SH-SY5Y (cell line): ENCODE data around the gene PI4KA.

Source experiments
- GATA2 ChIP-seq: IDR thresholded peaks from 2 replicates; pipeline ENCODE4 v1.6.1; 2011; ENCODE audit warnings: mild to moderate bottlenecking, low read depth, low read length
- GATA3 ChIP-seq: IDR thresholded peaks from 2 replicates; pipeline ENCODE4 v1.6.1; 2011; ENCODE audit warnings: low read depth, mild to moderate bottlenecking, low read length, moderate library complexity

PI4KA gene

DNA sequence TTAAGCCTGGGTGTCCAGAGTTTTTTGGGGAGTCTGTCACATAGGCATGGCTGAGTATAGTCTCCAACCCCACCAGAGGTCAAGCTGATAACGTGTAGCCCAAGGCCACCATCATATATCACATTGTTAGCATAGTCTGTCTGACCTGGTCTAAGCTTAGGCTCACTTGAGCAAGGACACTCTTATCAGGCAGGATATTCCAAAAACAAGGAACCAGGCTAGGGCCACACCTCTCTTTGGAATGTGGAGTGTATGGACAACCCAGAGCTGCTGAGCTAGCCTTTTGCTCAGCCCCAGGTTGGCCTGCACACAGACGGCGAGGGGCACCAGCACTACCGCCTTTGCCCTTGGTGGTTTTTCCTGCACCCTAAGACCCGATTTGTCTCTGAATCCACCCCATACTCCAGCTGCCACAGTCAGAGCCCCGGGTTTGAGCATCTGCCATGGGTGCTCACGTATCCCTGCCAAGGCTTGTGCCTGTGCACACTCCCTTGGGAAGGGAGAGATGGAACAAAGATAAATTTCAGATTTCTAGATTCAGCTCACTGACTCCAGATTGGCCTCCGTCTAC is 7.3 kb upstream of the PI4KA start:
- TF ChIP-seq GATA3 = no peak
- no peak for TF ChIP-seq GATA2

DNA sequence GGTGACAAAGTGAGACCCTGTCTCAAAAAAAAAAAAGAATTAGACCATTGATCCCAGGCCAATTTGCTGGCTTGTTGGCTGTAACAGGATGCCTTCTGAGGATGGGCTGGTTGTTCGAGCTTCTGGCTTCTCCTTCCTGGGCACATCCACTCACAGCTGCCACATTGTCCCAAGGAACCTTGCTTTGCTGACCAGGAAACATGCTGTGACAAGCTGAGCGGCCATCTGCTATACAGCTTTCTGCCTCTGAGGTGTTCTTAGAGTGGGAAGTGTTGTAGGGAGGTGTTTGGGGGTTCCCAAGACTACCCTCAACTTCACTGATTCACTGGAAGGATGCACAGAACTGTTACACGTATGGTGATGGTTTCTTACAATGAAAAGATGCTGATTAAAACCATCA is 6.7 kb upstream of the PI4KA start:
- no peak for TF ChIP-seq GATA3
- TF ChIP-seq GATA2 = no peak

DNA sequence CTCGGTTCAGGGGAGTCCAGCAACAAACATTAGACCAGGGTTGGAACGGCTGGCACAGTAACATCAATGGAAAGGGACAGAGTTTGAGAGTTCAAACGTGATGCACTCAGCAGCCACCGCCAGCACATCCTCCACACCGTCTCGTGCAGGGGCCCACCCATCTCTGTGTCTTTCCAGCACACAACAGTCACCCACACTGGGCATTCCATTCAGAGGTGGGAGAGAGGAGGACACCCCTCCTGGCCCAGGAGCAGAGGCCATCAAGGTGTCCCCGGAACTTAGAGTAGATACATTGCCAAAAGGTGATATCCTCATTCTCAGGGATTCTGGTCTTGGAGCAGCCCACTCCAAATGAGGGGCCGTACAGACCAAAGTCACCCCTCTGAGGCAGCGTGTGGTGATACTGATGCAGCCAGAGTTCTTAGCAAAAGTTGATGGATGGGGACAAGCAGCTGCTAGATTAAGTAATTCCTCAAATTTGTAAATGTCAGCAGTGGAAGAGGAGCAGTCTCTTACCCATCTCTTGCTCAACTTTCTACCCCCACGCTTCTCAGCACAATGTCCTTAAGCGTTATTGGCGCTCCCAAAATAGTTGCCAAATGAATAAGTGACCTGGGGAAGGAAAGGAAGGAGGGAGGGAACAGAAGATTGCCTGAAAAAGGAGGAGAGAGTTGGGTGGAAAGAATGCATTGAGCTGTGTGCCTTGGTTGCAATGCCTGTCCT is 5.7 kb upstream of the PI4KA start:
- no peak for TF ChIP-seq GATA3
- no peak for TF ChIP-seq GATA2

DNA sequence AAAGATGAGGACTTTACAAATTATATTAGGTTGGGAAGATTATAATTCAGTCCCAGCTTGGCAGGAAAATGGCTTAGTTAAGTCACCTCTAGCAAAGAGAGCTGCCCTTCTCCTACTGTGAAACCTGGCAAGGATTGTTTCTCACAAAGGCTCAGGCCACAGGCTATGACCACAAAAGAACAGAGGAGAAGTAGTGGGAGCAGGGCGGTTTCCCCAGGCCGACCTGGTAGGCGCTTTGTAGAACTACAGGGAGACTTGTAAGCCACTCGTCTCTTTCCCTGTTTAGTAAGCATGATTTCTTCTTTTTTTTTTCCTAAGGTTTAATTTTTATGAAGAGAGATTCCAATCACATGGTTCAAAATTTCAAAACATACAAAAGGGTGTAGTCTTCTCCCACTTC is 4.8 kb upstream of the PI4KA start:
- TF ChIP-seq GATA3 = no peak
- TF ChIP-seq GATA2 = no peak

DNA sequence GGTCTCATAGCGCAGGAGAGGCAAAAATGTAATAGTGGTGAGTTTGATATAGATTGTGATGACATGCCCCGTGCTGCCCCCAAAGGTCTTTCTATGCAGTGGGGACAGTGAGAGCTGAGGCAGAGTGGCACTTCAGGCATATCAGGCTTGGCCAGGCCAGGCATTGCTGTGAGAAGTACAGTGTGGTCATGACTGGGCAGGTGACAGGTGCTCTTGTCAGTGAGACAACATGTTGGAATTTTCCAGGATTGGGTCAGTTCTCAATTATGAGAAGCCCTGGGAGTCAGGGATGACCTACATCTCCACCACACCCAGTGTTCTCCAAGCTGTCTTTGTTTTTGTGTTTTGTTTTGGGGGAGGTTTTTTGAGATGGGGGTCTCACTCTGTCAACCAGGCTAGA is 3.9 kb upstream of the PI4KA start:
- TF ChIP-seq GATA2 = no peak
- no peak for TF ChIP-seq GATA3

DNA sequence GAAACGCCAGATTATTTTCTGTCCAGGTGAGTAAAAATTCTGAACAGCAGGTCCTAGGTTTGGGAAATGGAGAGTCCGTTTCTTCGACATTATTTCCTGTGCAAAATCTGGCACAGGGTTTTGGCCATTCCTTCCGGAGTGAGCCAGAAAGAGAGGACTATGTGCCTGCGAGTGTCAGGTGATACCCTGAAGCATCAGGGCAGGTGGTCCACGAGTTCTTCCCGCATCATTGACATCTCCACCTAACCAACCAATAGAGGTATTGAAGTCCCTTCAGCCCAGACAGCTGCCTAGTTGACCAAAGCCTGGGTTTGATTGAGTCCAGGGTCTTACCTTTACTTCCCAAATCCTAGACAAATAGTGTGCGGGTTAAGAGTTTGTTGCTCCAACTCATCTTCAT is 1.0 kb upstream of the PI4KA start:
- TF ChIP-seq GATA2 (no peak), GATA3 (no peak)

DNA sequence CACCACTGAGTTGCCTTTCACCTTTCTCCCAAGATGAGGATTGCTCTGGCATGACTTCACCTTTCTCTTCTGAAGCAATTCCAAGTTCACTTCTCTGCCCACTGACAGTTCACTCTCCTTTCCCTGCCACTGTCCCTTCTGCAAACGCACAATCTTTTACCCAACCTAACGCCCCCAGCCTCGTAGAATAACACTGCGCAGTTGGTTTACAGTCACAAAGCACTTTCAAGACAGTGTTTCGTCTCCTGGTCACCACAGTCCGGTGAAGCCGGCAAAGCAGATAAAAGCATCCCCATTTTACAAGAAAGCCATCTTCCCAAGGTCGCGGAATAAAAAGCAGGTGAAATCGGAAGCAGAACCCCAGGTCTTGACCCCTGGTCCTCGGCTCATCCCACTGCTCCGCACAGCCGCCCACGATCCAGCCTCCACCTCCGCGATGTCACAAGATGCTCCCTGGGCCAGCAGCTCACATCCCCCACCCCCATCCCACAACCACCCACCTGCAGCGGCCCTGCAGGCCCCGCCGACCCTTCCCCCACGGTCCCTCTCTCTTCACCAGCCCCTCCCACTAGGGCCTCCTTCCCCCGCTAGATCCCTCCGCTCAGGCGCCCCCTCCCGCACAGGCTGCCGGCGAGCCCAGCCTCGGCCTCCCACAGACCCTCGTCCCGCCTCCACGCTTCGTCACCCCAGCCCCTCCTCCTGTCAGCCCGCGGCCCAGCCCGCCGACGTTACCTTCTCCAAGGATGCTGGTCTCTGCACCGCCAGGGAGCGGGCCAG is 585 bp downstream of the PI4KA start:
- no peak for TF ChIP-seq GATA2
- no peak for TF ChIP-seq GATA3

DNA sequence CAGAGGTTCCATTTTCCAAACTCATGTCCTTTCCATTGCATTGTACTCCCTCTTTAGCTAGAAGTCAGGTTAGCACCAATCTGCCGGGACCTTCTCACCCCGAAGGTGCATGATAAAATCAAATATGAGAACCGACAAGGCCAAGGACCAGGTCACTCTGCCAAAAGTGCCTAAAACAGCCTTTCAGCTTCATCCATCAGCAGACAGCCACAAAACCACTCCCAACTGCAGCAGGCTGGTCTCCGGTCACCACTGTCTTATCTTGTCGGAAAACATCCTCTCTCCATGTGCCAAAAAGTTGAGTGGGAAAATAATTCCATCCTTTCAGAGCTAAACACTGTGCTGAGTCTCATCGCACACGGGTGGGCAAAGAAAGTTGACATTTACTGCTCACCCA is 1.4 kb downstream of the PI4KA start:
- TF ChIP-seq GATA3 = no peak

DNA sequence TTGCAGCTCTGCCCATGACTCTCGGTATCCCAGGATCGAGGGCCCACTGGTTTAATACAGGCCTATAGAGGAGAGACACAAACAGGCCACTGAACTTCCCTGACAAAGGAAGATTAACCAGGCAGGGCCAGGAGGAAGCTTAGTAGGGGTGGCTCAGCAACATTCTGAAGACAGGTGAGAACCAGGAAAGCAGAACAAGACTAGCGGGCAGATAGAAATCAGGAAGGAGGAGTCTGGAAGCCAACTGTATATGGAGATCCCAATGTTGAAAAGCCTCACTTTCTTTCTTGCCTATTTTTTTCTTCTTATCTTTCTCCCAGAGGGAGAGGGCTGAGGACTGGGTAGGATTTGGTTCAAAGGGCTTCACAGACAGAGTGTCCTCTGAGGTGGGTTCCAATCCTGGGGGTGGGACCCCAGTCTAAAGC is 5.4 kb downstream of the PI4KA start:
- TF ChIP-seq GATA2 (no peak), GATA3 (no peak)

DNA sequence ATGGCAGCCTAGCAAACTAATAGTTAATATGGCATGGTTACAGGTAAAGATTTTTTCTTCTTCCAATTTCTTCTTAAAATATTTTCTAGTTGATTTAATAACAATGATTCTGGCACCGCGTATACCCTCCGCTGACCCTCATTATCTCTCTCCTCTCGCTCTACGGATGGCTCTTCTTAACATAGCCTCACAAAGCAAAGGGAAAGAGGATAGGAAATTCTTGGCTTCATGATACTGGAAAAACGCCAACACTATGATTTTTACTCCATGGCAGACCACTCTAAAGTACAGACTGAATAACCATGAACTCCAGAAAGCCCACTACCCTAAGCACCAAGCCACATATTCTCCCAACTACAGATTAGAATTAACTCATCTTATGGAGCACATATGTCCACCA is 6.1 kb downstream of the PI4KA start:
- TF ChIP-seq GATA2 = no peak
- no peak for TF ChIP-seq GATA3

DNA sequence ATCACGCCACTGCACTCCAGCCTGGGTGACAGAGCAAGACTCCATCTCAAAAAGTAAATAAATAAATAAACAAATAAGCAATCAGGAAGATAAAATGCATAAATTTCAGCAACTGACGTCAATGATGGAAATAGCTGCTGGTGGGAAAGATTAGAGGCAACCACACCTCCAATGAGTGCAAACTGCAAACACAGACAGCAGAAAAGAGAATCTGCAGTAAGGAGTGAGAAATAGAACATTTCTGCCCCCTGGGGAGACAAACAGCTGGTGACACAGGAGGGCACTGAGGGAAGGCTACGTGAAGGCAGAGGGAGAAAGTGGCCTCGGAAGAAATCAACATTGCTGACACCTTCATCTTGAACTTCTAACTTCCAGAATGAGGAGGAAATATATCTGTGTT is 6.5 kb downstream of the PI4KA start:
- TF ChIP-seq GATA3 = no peak
- no peak for TF ChIP-seq GATA2

DNA sequence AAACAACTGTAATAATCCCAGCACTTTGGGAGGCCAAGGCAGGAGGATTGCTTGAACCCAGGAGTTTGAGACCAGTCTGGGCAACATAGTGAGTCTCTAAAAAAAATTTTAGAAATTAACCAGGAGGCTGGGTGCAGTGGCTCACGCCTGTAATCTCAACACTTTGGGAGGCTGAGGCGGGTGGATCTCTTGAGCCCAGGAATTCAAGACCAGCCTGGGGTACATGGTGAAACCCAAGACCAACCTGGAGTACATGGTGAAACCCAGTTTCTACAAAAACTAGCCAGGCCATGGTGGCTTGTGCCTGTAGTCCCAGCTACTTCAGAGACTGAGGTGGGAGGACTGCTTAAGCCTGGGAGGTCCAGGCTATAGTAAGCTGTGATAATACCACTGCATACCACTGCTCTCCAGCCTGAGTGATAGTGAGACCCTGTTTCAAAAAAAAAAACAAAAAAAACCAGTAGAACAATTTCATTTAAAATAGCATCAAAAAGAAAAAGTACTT is 11.2 kb downstream of the PI4KA start:
- TF ChIP-seq GATA3 = no peak
- TF ChIP-seq GATA2 = no peak

DNA sequence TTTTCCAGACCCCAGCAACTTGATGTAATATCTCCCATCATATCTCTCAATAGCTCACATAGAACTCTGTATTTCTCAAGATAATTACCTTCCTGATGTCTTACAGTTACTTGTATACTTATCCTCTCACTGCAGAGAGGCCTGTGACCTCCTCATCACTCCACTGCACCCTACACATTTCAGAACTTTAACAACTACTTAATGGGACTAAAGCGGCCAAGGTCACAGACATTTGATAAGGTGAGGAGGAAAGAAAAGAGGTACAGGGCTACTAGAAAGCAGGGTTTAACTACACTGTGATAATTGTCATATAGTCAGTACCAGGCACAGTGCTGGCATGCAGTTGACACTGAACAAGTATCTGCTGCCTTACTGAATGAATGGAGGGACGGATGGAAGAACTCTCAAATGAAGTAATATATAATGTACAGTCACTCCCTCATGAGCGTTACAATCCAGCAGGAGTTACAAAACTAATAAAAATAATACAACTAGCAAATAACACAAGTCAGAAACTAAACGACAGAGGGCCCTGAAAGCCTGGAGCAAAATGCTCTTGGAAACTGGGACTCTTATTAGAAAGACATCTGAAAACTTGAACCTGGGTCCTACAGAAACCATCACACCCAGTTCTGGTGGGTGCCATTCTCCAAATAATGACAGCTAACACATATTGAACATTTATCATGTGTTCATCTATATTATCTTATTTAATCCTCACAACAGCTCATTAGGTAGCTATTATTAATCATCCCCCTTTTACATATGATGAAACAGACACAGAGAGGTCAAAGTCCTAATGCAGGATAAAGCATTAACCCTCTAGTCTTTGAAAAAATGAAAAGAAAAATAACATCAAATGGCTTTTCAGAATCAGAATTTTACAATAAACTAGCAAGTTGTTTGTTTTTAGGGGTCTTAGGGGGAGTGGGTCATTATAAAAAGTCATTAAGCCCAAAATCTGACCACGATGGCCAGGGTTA is 14.3 kb downstream of the PI4KA start:
- TF ChIP-seq GATA2 (no peak), GATA3 (no peak)

DNA sequence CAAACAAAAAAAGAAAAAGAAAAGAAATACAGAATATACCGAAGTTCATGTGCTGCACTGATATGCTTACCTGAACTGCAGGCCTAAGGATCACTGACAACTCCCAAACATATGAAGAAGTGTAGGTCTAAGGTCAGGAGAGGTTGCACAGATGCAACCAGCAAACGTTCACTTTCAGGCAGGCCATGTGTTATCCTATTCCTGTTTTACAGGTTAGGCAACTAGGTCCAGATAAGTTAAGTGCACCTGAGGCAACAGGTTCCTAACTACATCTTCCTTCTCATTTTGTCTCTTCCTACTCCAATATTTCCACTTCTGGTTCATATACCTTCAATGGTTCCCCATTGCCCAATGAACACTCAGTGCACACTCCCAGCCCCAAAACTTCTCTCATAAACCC is 15.1 kb downstream of the PI4KA start:
- TF ChIP-seq GATA2 = no peak
- TF ChIP-seq GATA3 = no peak
